Right atrium auricular region (tissue), 2 donors: ENCODE data around the gene ALKBH8. TPM values are rescaled to one million over a fixed set of nuclear protein-coding genes. Genes with fewer than 3 reads are reported as not detected.
A peak's percentile ranks its signal among the peaks of the same experiment; 100 is the strongest.
"Not testable (repeated sequence)": the region's sequence is repeated elsewhere in the genome, so short reads cannot be mapped to it uniquely, and the experiment has no call there.

Experiments used
- DNase-seq: peaks from one replicate; pipeline ENCODE4 v3.0.0-alpha.2; 2019; ENCODE audit warnings: low spot score
- H3K27ac ChIP-seq, 2 donors: fragments of 200-600 bp; sonication (generic); 1 replicate in 1 of 2; 2 replicates in 1 of 2; pipeline ENCODE4 v1.5.1; 2016 to 2019
- H3K27me3 ChIP-seq, 2 donors: fragments of 200-600 bp; sonication (generic); one replicate each; pipeline versions ENCODE4 v1.5.1 to v1.6.0; 2017 to 2019
- H3K36me3 ChIP-seq: fragments of 200-600 bp; sonication (generic); one replicate; pipeline ENCODE4 v1.5.1; 2016
- H3K4me1 ChIP-seq, 2 donors: fragments of 200-600 bp; sonication (generic); one replicate each; pipeline versions ENCODE4 v1.5.1 to v1.6.0; 2017 to 2019
- H3K4me3 ChIP-seq, 2 donors: fragments of 200-600 bp; sonication (generic); 1 replicate in 1 of 2; 2 replicates in 1 of 2; pipeline ENCODE4 v1.5.1; 2017 to 2019; ENCODE audit warnings: mild to moderate bottlenecking in 1 of 2, moderate library complexity in 1 of 2
- H3K9me3 ChIP-seq, 2 donors: fragments of 200-600 bp; sonication (generic); one replicate each; pipeline ENCODE4 v1.5.1; 2019
- CTCF ChIP-seq, 2 donors: fragments of 200-600 bp; sonication (generic); IDR thresholded peaks; one replicate each; pipeline ENCODE4 v1.5.1; 2019; ENCODE audit warnings: antibody characterized with exemption in 2 of 2
- total RNA-seq, 2 donors: library from RNA; depleted of rRNA; stranded (reverse); fragments of >200 nt; gene quantifications; one replicate each; pipeline ENCODE4 v1.1.0, GENCODE V29; 2016

Gene ALKBH8
- total RNA-seq, 2 donors from 2014 or later: 3.4 to 4.9 TPM

- Histone ChIP-seq H3K4me1 (peaks cover 0 to 25% of the 10 kb centered on the region in 2 donors), H3K36me3 (no peaks in the 10 kb centered on the region), H3K27me3 (no peaks in the 10 kb centered on the region), H3K4me3 (no peak overlapping the region), H3K9me3 (no peaks in the 10 kb centered on the region), H3K27ac (no peak overlapping the region)
- no peak for DNase-seq
- no peak for TF ChIP-seq CTCF (IDR thresholded peaks at IDR 0.05)
These were observed 2.3 kb upstream of the ALKBH8 start for GRCh38 chr11:107567739-107568335.

DNA sequence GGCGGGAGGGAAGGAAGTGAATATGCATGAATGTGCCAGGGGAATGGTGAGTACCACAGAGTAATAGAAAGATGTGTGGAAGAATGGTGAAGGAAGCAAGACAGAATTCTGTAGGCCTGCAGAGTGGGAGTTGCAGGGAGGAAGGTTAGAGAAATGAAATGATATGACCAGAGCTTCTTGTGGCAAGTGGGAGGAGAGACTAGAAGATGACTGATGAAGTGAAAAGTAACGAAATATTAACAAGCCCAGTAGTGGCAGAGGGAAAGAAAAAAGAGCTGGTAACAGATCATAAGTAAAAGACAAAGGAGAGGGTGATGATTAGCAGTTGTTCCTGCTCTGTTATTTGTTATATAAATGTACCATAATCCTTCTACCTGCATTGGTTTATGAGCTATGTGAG lies 1.0 kb upstream of the ALKBH8 start:
- TF ChIP-seq CTCF (IDR thresholded peaks at IDR 0.05): no peak
- no peak for DNase-seq
- no peak overlapping the region for H3K4me3 ChIP-seq
- H3K4me1 ChIP-seq: peaks cover 0 to 26% of the 10 kb centered on the region in 2 donors
- H3K36me3 ChIP-seq: no peaks in the 10 kb centered on the region
- no peaks in the 10 kb centered on the region for H3K9me3 ChIP-seq
- no peak overlapping the region for H3K27ac ChIP-seq
- no peaks in the 10 kb centered on the region for H3K27me3 ChIP-seq

- Histone ChIP-seq H3K4me3 (peak overlapping the region; percentile 70 to 96), H3K27ac (peak overlapping the region; percentile 77 to 88), H3K4me1 (peaks cover 0 to 26% of the 10 kb centered on the region in 2 donors)
- not testable (repeated sequence) for H3K36me3 ChIP-seq, H3K27me3 ChIP-seq, DNase-seq, H3K9me3 ChIP-seq
These were observed 493 bp upstream of the ALKBH8 start for GRCh38 chr11:107565955-107566501.

GRCh38 chr11:107564877-107565218 lies 687 bp downstream of the ALKBH8 start:
- Histone ChIP-seq H3K4me3 (peak overlapping the region; percentile 70 to 96), H3K27ac (peak overlapping the region; percentile 77 to 88), H3K36me3 (no peaks in the 10 kb centered on the region), H3K27me3 (no peaks in the 10 kb centered on the region), H3K4me1 (peaks cover 0 to 26% of the 10 kb centered on the region in 2 donors), H3K9me3 (no peaks in the 10 kb centered on the region)
- no peak for TF ChIP-seq CTCF (IDR thresholded peaks at IDR 0.05)
- DNase-seq: no peak

DNA sequence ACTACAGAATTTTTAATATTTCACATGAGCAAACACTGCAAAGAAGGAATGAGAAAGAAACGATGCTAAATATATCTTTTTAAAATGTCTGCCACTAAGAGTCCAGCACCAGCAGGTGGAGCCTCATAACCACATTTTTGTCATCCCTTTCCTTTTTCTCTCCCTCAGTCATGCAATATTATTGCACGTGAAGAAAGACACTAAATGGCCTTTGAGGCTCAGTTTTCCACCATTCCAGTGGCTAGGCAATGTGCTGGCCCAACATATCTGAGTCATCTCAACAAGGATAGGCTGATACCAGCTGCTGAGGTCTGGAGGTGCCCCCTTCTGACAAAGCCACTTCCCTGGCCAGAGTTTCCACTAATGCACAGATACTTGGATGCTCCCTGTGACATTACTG lies 1.8 kb downstream of the ALKBH8 start:
- Histone ChIP-seq H3K27me3 (no peaks in the 10 kb centered on the region), H3K4me1 (peaks cover 0 to 26% of the 10 kb centered on the region in 2 donors), H3K4me3 (no peak overlapping the region), H3K36me3 (no peaks in the 10 kb centered on the region), H3K9me3 (no peaks in the 10 kb centered on the region), H3K27ac (peak overlapping the region in 1 of 2 donors; percentile 22)
- TF ChIP-seq CTCF (IDR thresholded peaks at IDR 0.05): peak; percentile 34 to 71
- no peak for DNase-seq

GRCh38 chr11:107562647-107563208 lies 2.8 kb downstream of the ALKBH8 start:
- no peak for TF ChIP-seq CTCF (IDR thresholded peaks at IDR 0.05)
- DNase-seq: no peak

More at GRCh38 chr11:107562647-107563208, 2.8 kb downstream of the ALKBH8 start:
- Histone ChIP-seq H3K9me3 (no peaks in the 10 kb centered on the region), H3K4me1 (peaks cover 0 to 26% of the 10 kb centered on the region in 2 donors), H3K4me3 (no peak overlapping the region), H3K36me3 (no peaks in the 10 kb centered on the region), H3K27ac (no peak overlapping the region), H3K27me3 (no peaks in the 10 kb centered on the region)
